Glomerular endothelial cell (primary cell): Measurements from ENCODE around the gene PML. TPM values are rescaled to one million over a fixed set of nuclear protein-coding genes. Genes with fewer than 3 reads are reported as not detected.
"Not testable (repeated sequence)": the region's sequence is repeated elsewhere in the genome, so short reads cannot be mapped to it uniquely, and the experiment has no call there.

ENCODE experiments used
- DNase-seq: peaks from one replicate; pipeline ENCODE4 v3.0.0-alpha.2; 2011; ENCODE audit warnings: low read depth, low spot score; ENCODE audit errors: extremely low read depth
- total RNA-seq: library from RNA; depleted of rRNA; stranded (reverse); fragments of >200 nt; gene quantifications from 2 replicates; pipeline ENCODE4 v1.2.3, GENCODE V29; 2015

Gene PML
- total RNA-seq, 1 donor from 2014 or later = 216 TPM

DNA sequence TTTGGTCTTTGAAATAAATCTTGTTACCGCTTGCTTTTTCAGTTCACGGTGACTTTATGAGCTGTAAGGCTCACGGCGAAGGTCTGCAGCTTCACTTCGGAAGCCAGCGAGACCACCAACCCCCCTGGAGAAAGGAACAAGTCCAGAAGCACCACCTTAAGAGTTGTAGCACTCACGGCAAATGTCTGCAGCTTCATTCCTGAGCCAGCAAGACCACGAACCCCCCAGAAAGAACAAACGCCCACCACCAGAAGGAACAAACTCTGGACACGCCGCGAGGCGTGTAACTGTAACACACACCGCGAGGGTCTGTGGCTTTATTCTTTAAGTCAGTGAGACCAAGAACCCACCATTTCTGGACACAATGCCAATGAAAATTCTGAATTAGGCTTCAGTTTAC is 59.0 kb downstream of the PML start:
- no peak for DNase-seq

DNA sequence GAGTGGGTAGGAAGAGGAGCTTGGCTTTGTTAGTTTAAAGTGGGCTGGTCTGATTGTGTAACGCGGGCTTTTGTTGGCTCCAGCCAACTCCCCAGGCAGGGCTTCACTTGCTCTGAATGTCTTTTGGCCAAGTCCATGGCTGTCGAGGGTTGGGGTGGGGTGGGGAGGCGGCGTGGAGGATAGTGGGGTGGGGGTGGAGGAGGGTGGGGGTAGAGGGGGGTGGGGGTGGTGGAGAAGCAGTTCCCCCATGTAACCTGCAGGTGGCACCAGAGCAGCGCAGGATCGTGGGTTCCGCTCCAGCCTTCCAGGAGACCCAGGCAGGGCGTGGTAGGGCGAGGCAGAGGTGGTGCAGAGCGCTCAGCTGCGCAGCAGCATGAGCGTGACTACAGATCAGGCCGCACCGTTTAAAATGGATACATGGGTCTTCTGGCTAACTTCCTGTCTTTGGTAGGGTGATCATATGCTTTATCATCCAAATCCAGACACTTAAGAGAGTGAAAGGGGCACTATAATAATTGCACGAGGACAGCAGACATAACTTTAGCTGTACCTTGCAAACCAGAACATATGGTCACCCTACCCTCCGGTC is 59.5 kb downstream of the PML start:
- no peak for DNase-seq

DNA sequence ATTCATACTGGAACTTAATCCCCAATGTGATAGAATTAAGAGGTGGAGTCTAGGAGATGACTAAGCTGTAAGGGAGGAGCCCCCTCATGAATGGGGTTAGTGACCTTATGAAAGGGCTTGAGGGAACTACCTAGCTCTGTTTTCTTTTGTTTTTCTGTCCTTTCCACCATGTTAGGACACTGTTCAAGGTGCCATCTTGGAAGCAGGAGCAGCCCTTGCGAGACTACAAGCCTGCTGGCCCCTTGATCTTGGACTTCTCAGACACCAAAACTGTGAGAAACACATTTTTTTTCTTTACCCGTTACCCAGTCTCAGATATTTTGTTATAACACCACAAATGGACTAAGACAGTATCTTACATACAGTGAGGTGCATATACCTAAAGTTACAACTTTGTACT is 61.3 kb downstream of the PML start:
- DNase-seq = no peak

DNA sequence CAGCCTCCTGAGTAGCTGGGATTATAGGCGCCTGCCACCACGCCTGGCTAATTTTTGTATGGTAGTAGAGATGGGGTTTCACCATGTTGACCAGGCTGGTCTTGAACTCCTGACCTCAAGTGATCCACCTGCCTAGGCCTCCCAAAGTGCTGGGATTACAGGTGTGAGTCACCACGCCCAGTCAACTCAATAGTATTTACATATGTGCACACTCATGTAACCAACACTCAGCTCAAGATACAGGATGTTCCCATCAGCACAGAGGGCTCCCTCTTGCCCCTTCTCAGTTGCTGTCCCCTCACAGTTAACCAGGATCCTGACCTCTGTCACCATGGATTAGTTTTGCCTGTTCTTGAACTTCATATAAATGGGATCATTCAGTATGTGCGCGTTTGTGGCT is 61.8 kb downstream of the PML start:
- DNase-seq = not testable (repeated sequence)

DNA sequence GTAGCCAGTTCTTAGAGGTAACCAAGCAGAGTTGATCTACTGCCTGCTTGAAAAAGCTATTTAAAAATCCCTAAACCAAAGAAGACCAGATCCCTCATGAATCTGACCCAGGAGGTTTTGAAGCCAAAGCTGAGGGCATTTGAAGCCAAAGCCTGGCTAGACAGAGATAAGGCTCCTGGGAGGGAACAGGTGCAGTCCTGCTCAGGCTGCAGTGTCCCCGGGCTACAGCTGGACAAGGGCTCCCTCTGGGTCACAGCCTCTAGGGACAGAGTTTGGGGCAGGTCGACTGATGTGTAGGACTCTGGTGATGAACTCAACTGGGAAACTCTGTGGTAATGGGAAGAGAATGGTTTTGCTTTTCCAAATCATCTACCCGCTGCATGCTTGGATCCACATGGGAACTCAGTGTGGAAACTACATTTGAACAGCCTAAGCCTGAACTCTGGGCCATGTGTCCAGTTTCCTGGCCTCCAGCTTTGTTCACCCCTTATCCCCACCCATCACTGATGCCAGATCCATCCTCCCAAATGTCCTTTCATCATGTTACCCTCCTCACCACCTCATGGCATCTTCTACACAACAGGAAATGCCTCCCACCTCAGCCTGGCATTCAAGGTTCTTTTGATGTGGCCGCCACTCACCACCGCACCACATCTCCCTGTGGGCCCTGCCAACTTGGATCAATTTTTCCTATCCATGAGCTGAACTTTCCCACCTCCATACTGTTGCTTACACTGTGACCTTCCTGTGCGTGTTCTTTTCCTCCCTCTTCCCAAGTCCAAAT is 64.7 kb downstream of the PML start:
- DNase-seq = not testable (repeated sequence)

- no peak for DNase-seq
Measured at GRCh38 chr15:74060251-74060650, 65.7 kb downstream of the PML start.

- DNase-seq = no peak
Measured at GRCh38 chr15:74062236-74062635, 67.7 kb downstream of the PML start.

DNA sequence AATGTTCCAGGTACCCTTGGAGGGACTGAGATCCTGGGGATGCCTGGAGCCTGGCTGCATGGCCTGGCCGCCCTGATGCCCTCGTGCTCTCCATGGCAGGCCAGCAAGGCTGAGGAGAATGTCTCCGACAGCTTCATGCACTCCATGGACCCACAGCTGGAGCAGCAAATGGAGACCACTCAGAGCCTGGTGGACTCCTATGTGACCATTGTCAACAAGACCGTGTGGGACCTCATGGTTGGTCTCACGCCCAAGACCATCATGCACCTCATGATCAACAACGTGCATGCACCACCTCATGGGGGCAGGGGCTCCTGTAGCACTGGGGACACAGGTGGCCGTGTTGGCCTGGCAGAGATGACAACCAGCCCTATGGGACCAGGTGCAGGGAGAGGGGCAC is 68.2 kb downstream of the PML start:
- no peak for DNase-seq

DNA sequence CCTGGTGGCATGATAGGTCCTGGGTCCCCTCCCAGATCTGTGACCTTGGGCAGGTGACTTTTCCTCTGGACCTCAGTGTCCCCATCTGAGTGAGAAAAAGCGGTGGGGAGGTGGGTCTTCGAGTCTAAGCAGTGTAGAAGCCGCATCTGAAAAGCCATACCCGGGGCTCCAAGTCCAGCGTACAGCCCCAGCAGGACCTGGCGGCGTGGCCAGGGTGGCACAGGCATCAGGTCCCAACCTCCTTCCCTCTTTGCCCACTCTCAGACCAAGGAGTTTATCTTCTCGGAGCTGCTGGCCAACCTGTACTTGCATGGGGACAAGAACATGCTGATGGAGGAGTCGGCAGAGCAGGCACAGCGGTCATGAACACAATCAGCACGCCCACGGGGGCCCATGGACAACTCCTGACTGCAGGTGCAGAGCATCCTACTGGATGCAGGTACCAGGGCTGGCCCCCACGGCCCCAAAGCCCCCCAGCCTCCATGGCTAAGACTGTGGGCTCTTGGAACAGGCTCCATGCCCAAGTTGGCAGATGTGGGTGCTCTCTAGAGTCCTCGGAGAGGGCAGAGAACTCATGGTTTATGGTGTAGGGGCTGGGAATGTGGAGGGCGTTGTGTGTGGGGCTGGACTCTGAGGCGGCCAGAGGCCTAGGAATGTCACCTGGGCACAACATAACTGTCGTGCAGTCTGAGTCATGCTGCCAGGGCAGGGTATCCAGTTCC is 69.1 kb downstream of the PML start:
- not testable (repeated sequence) for DNase-seq

DNA sequence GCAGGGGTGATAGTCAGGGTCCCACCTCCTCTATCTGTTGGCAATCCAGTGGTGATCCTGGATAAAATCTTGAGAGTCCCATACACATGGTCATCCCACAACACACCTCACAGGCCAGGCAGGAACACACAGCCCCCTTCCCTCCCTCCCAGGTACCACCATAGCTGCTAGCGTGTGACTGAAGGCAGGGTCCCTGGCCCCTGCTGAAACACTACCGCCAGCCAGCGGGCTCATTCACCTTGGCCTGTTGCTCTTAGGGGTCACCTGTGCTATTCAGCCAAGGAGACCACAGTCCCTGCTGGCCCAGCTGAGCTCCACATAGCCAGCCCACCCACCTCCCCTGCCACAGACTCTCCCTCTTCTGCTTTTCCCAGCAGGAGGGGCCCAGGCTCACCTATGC is 69.7 kb downstream of the PML start:
- not testable (repeated sequence) for DNase-seq

GRCh38 chr15:74064822-74065221 is 70.3 kb downstream of the PML start:
- DNase-seq = not testable (repeated sequence)

GRCh38 chr15:74065684-74066411 is 71.3 kb downstream of the PML start:
- DNase-seq = not testable (repeated sequence)

DNA sequence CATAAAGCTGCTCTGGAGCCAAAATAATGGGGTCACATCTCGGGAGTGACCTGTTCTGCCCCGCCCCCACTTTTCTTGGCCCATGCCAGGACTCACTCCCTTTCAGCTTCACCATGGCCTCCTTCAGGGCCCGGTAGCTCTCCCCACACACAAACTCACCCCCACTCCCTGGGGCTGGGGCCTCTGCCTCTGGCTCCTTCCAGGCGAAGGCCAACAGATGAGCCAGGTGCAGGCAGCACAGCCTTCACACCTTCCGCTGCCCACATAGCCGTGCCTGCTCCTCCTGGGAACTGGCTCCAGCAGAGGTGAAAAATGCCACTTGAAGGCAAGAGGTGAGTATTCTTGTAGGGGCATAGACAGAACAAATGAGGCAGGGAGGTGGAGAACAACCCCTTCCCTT is 77.1 kb downstream of the PML start:
- DNase-seq = not testable (repeated sequence)

- not testable (repeated sequence) for DNase-seq
Measured at GRCh38 chr15:74072132-74072531, 77.6 kb downstream of the PML start.

- not testable (repeated sequence) for DNase-seq
Measured at GRCh38 chr15:74072614-74073337, 78.3 kb downstream of the PML start.

- DNase-seq = not testable (repeated sequence)
Measured at GRCh38 chr15:74075781-74076180, 81.3 kb downstream of the PML start.

GRCh38 chr15:74082450-74082849 is 87.9 kb downstream of the PML start, which contains the start of gene GOLGA6A:
GOLGA6A (minus strand) TSS chr15:74082550; CDS start chr15:74082509, 41 bp downstream.
- not testable (repeated sequence) for DNase-seq

- not testable (repeated sequence) for DNase-seq
Measured at GRCh38 chr15:74094567-74094966, 100.1 kb downstream of the PML start.

DNA sequence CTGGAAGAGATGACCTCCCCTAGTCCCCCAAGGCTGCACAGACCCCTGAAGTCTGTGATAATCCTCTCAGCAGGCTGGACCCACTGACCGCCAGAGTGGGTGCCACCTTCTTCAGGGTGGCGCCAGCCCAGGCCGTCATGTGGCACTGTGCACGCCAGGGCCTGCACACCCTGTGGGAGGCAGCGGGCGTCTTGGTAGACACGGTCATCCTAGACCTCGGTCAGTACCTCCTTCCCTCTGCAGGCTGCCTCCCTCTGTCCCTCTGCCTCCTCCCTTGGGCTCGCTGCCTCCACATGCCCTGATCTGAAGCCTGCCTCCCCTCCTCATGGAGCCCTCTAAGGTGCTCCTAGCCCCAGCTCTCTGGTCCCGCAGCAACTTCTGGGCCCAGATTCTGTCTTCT is 101.1 kb downstream of the PML start:
- not testable (repeated sequence) for DNase-seq
